Right atrium auricular region (tissue), 2 donors: Measurements from ENCODE around the gene VEGFD. TPM values are rescaled to one million over a fixed set of nuclear protein-coding genes. Genes with fewer than 3 reads are reported as not detected.

Source experiments
- DNase-seq: peaks from one replicate; pipeline ENCODE4 v3.0.0-alpha.2; 2019; ENCODE audit warnings: low spot score
- H3K27ac ChIP-seq, 2 donors: fragments of 200-600 bp; sonication (generic); 1 replicate in 1 of 2; 2 replicates in 1 of 2; pipeline ENCODE4 v1.5.1; 2016 to 2019
- H3K27me3 ChIP-seq, 2 donors: fragments of 200-600 bp; sonication (generic); one replicate each; pipeline versions ENCODE4 v1.5.1 to v1.6.0; 2017 to 2019
- H3K36me3 ChIP-seq: fragments of 200-600 bp; sonication (generic); one replicate; pipeline ENCODE4 v1.5.1; 2016
- H3K4me1 ChIP-seq, 2 donors: fragments of 200-600 bp; sonication (generic); one replicate each; pipeline versions ENCODE4 v1.5.1 to v1.6.0; 2017 to 2019
- H3K4me3 ChIP-seq, 2 donors: fragments of 200-600 bp; sonication (generic); 1 replicate in 1 of 2; 2 replicates in 1 of 2; pipeline ENCODE4 v1.5.1; 2017 to 2019; ENCODE audit warnings: mild to moderate bottlenecking in 1 of 2, moderate library complexity in 1 of 2
- H3K9me3 ChIP-seq, 2 donors: fragments of 200-600 bp; sonication (generic); one replicate each; pipeline ENCODE4 v1.5.1; 2019
- total RNA-seq, 2 donors: library from RNA; depleted of rRNA; stranded (reverse); fragments of >200 nt; gene quantifications; one replicate each; pipeline ENCODE4 v1.1.0, GENCODE V29; 2016
- TF ChIP-seq, protein P1 (sequence below), 2 donors: fragments of 200-600 bp; sonication (generic); IDR thresholded peaks; one replicate each; pipeline ENCODE4 v1.5.1; 2019; ENCODE audit warnings: antibody characterized with exemption in 2 of 2

VEGFD gene
- total RNA-seq, 2 donors from 2014 or later = 1.6 to 4.9 TPM

DNA sequence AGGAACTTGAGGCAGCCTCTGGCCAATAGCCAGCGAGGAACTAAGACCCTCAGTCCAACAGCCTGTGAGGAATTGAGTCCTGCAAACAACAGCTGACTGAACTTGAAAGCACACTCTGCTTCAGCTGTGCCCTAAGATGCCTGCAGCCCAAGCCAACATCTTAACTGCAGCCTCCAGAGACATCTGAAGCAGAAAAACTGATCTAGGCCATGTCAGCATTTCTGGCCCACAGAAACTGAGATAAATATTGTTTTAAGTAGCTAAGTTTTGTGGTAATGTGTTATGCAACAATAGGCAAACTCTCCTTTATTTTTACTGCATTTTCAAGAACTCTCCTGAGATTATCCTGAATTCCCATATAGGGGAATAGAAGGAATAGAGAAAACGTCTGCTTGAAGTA lies 24.5 kb downstream of the VEGFD start:
- Histone ChIP-seq H3K36me3 (no peaks in the 10 kb centered on the region), H3K4me3 (no peak overlapping the region), H3K27ac (no peak overlapping the region), H3K4me1 (no peaks in the 10 kb centered on the region), H3K27me3 (no peaks in the 10 kb centered on the region), H3K9me3 (no peaks in the 10 kb centered on the region)
- no peak for DNase-seq
- TF ChIP-seq, protein P1, sequence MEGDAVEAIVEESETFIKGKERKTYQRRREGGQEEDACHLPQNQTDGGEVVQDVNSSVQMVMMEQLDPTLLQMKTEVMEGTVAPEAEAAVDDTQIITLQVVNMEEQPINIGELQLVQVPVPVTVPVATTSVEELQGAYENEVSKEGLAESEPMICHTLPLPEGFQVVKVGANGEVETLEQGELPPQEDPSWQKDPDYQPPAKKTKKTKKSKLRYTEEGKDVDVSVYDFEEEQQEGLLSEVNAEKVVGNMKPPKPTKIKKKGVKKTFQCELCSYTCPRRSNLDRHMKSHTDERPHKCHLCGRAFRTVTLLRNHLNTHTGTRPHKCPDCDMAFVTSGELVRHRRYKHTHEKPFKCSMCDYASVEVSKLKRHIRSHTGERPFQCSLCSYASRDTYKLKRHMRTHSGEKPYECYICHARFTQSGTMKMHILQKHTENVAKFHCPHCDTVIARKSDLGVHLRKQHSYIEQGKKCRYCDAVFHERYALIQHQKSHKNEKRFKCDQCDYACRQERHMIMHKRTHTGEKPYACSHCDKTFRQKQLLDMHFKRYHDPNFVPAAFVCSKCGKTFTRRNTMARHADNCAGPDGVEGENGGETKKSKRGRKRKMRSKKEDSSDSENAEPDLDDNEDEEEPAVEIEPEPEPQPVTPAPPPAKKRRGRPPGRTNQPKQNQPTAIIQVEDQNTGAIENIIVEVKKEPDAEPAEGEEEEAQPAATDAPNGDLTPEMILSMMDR (IDR thresholded peaks at IDR 0.05) = no peak

DNA sequence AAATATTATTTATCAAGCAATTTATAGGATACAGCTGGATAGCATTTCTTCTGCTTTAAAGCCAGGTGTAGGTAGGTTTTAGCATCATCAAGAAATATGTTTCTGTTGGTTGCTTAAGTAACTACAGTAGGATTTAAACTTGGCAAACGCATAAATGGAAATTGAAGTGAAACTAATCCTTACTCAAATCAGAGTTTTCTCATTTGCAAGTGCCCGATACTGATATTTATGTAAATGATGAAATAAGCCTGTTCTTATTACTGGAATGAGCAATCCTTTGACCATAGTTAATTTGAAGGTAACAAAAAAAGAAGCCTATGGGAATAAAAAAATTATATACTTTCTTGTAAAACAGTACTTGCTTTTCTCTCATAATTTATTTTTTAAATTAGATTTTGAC lies 25.7 kb downstream of the VEGFD start:
- no peak overlapping the region for H3K4me3 ChIP-seq
- no peak for DNase-seq
- TF ChIP-seq, protein P1 (IDR thresholded peaks at IDR 0.05) = no peak
- H3K27me3 ChIP-seq = no peaks in the 10 kb centered on the region
- no peaks in the 10 kb centered on the region for H3K4me1 ChIP-seq
- no peak overlapping the region for H3K27ac ChIP-seq
- no peaks in the 10 kb centered on the region for H3K36me3 ChIP-seq
- H3K9me3 ChIP-seq = no peaks in the 10 kb centered on the region

DNA sequence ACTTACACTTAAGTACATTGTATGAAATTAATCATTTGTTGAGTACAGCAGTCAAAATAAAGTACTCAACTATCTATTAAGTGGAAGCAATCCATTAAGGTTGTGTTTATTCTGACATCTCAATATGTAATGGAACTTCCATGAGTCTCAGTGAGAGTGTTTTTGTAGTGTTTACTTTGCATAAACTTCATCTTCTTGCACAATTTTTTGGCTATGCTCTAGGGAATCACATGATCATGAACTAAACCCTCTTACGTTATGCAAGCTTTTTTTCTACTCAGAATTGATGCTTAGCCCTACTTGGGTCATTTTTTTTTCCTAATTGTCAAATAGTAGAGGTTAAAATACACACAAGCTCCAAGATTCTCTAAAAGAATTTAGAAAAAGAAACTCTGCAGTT lies 27.8 kb downstream of the VEGFD start:
- no peak for DNase-seq
- TF ChIP-seq, protein P1 (IDR thresholded peaks at IDR 0.05) = no peak

DNA sequence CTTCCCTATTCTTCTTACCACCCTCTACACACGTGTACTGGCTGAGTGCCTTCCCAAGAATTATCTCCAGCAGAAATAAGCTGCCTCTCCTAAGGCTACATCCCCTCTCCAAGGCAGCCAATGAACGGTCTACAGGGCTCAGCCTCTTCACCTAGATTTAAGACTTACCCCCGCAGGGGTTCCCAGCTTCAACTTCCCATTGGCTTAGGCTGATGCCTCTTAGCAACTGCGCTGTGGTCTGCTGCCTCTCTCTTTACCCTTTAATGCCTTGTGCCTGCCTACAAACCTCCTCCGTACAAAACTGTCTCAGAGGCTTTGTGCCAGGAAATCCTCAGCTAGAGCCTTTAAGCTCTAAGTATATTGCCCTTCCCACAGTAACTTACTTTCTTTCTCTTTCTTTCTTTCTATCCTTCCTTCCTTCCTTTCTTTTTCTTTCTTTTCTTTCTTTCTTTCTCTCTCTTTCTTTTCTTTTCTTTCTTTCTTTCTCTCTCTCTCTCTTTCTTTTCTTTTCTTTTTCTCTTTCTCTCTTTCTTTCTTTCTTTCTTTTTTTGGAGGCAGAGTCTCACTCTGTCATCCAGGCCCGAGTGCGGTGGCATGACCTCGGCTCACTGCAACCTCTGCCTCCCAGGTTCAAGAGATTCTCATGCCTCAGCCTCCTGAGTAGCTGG lies 33.8 kb downstream of the VEGFD start:
- no peaks in the 10 kb centered on the region for H3K4me1 ChIP-seq
- no peak overlapping the region for H3K4me3 ChIP-seq
- H3K27me3 ChIP-seq = no peaks in the 10 kb centered on the region
- H3K9me3 ChIP-seq = no peaks in the 10 kb centered on the region
- no peaks in the 10 kb centered on the region for H3K36me3 ChIP-seq
- no peak for DNase-seq
- no peak overlapping the region for H3K27ac ChIP-seq
- TF ChIP-seq, protein P1 (IDR thresholded peaks at IDR 0.05) = no peak

More for the DNA sequence above, 27.8 kb downstream of the VEGFD start:
- no peaks in the 10 kb centered on the region for H3K36me3 ChIP-seq
- H3K27me3 ChIP-seq = no peaks in the 10 kb centered on the region
- H3K9me3 ChIP-seq = no peaks in the 10 kb centered on the region
- no peaks in the 10 kb centered on the region for H3K4me1 ChIP-seq
- no peak overlapping the region for H3K27ac ChIP-seq
- no peak overlapping the region for H3K4me3 ChIP-seq

DNA sequence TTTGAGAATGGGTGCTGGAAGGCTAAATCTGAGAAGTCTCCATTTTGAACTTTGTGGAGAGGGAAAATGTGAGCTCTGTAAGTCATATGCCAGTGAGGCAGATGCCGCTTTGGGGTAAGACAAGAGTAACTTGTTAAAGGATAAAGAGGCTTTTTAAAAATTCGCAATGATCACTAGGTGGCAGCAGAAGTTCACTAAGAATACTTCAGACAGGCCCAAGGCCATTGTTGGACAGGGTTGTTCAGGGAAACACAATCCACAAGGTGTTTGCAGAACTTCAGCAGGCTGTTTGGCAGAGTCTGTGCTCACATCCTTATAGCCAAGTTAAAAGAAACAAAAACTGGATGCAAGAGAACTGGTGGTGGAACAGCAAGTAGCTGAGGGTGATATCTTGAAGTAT lies 35.2 kb downstream of the VEGFD start:
- TF ChIP-seq, protein P1 (IDR thresholded peaks at IDR 0.05) = peak; percentile 40 to 67
- no peaks in the 10 kb centered on the region for H3K4me1 ChIP-seq
- no peaks in the 10 kb centered on the region for H3K9me3 ChIP-seq
- no peak for DNase-seq
- no peak overlapping the region for H3K27ac ChIP-seq
- H3K36me3 ChIP-seq = no peaks in the 10 kb centered on the region
- no peaks in the 10 kb centered on the region for H3K27me3 ChIP-seq
- H3K4me3 ChIP-seq = no peak overlapping the region

DNA sequence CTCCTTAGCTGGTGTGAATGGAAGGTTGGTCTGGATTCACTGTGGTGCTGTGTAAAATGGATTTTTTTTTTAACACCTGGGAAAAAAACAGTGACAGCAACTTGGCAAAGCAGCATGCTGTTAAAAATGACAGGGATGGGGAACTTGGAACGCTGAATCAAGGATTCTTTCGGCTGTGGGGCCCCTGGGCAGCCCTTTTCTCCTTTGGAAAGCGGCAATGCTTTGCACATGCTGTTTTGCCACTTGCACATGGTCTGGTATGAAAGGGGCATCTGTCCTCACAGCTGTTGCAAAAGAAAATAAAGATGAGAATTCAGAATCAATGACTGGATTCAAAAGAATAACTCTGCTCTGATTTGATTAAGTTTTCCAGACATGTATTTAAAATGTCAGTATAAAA lies 38.2 kb downstream of the VEGFD start:
- TF ChIP-seq, protein P1 (IDR thresholded peaks at IDR 0.05) = no peak
- H3K9me3 ChIP-seq = no peaks in the 10 kb centered on the region
- no peaks in the 10 kb centered on the region for H3K36me3 ChIP-seq
- H3K4me1 ChIP-seq = no peaks in the 10 kb centered on the region
- no peaks in the 10 kb centered on the region for H3K27me3 ChIP-seq
- DNase-seq = no peak
- no peak overlapping the region for H3K27ac ChIP-seq
- H3K4me3 ChIP-seq = no peak overlapping the region
